Middle frontal gyrus (tissue), 1 donor: ENCODE measurements around the gene SMIM33.
"Not testable (repeated sequence)": the region's sequence is repeated elsewhere in the genome, so short reads cannot be mapped to it uniquely, and the experiment has no call there.

ENCODE experiments used
- DNase-seq: peaks from one replicate; pipeline ENCODE4 v3.0.0-alpha.2; 2015; ENCODE audit warnings: low spot score; ENCODE audit errors: extremely low spot score

SMIM33 gene

GRCh38 chr5:139456776-139457175 lies 14.0 kb upstream of the SMIM33 start:
- no peak for DNase-seq

DNA sequence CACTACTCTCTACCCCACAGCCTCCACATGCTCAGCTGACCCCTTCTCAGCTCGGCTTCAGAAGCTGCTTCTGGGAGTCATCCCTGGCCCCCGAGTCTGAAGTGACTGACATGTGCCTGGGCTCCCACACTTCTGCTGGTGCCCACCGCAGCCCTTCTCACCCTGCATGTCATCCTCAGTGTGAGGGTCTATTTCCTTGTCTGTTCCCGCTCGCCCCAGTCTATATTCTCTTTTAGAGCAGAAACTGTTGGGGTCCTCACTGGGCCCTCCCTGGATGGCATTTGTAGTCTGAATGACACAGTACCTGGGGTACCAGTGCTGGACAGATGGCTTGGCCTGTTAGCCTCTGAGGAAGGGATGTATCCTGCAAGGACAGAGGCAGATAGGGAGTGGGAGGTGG lies 13.6 kb upstream of the SMIM33 start:
- DNase-seq: no peak

DNA sequence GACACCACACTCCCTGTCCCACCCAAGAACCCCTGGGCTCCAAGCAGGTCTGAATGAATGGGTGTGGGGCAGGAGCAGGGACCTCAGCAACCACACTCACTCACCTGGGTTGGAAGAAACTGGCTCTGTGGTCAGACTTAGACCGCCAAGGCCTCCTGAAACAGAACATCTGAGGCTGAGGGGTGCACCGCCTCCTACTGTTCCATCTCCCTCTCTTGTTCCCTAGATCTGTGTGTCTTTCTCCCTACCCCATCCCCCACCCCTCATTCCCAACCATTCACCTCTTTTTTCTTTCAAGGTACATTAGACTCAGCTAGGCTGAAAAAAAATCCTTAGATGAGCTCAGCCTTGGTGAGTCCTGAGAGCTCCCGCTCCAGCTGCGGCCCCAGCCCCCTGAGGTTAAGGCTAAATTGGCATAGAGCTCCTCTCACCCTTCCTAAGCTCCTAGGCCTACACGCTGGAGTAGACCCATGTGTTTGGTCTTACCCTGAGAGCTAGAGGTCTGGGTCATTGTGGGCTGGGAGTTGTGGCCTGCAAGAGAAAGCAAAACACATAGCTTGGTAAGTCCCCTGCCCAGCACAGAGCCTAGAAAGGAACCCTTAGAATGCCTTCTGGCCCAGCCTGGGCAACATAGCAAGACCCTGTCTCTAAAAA lies 13.0 kb upstream of the SMIM33 start:
- no peak for DNase-seq

DNA sequence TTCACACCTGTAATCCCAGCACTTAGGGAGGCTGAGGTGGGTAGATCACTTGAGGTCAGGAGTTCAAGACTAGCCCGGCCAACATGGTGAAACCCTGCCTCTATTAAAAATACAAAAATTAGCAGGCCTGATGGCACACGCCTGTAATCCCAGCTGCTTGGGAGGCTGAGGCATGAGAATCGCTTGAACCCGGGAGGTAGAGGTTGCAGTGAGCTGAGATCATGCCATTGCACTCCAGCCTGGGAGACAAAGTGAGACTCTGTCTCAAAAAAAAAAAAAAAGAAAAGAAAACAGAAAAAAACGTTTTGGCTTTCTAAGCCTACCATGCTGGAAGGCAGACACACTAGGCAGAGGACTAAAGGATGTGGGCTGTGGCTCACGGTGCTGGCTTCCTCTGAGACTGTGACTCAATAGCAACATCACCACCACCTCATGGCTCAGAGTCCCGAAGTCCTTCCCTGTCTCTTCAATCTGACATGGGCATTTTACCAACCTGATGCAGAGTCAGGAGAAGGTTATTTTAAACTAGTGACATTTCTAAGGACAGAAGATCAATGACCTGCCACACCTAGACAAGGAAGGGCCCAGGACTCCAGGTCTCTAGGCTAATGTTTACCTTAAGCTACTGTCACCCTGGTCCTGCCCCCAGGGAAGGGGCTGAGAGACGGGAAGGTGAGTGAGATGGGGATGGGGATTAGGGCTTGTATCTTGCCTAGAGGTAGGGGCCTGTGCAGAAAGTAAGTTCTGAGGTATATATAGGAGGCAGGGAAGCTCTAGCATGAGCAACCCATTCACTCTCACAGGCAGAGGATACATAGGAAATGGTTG lies 12.0 kb upstream of the SMIM33 start:
- DNase-seq: no peak

DNA sequence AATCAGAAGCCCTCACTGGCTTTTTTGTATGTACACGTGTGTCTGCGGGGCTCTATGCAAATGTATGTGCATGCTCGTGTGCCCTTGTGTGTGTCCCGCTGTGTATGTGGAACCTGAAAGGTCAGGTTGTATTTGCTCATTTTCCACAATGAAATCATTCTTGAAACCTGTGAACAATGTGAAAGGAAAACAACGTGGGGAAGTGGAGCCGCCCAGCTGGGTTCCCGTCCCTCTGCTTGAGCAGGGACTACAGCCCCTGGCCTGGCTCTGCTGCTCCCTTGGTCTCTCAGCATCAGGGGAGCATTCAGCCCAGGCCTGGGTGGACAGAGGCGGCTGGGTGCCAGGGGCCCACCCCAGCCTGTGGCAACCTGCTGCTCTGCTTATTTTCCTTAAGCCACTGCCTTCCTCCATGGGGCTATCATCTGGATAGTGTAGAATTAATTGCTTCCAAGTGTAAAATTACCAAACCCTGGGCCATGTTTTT lies 11.3 kb upstream of the SMIM33 start:
- DNase-seq: no peak

DNA sequence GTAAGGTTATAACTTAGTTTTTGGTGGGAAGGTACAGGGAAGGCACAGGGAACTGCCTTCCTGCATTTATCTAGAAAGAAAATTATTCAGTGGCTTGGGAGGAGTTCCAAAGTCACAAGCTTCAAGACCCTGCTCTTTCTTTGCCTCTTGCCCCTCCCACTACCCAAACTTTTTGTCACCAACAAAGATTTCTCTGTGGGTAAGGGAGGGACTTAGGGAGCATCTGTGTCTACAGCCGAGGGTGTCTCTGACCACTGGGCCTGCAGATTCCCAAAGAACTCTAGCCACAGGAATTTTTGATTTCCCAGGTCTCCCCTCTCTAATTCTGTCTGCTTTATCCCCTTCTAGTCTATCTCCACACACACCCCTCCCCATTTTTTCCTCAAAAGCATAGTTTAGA lies 10.3 kb upstream of the SMIM33 start:
- DNase-seq: no peak

GRCh38 chr5:139461176-139461575 lies 9.6 kb upstream of the SMIM33 start:
- DNase-seq: no peak

GRCh38 chr5:139461698-139462097 lies 9.1 kb upstream of the SMIM33 start:
- DNase-seq: no peak

DNA sequence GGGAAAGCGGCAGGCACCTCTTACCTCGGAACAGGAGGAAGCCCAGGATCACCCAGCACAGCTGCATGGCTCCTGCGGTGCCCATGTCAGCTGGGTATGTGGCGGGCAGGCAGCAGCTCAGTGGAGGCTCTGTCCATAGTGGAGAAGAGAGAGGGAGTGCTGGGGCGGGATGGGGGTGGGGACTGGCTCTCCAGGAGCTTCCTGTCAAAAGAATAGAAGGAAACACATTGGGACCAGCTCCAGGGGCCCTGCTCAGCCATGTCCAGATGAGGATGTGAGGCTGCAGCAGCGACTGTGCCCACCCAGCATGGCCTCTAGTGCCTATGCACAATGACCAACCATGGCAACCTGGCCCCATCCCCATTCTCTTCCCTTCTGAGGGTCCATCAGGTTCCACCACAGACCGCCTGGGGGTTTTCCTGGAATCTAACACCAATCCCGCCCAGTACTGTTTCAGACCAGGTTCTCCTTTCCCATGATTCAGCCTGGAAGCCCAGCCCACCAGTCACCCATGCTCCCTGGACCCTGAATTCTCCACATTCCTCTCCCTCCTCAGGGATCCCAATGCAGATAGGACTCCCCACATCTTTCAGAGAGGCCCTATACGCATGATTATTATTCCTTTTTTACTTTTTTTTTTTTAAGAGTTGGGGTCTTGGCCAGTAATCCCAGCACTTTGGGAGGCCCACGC lies 8.1 kb upstream of the SMIM33 start, which contains the start of gene ECSCR:
Gene ECSCR, minus strand, starts transcription at position 158 of the 691 bp plus-strand sequence. Its CDS starts 73 bp downstream, at position 85.
- DNase-seq: no peak

DNA sequence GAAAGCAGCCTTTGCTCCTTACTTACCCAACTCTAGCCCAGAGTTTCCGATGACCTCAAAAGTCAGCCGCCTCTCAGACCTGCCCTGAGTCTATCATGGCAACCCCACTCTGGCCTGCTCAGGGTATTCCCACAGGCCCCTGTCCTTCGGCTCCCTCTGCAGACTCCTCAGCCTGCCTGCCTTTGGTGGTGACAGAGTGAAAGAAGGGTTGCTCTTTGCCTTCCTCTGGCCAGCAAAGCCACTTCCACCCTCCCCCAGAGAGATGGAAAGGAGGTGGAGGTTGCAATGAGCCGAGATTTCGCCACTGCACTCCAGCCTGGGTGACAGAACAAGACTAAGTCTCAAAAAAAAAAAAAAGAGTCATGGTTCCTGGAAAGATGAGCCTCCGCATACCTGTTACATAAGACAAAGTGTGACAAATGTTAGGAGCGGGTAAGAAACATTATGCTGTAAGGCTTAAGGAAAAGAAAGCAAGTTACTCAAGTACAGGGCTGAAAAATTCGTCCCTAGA lies 2.3 kb upstream of the SMIM33 start:
- DNase-seq: no peak

DNA sequence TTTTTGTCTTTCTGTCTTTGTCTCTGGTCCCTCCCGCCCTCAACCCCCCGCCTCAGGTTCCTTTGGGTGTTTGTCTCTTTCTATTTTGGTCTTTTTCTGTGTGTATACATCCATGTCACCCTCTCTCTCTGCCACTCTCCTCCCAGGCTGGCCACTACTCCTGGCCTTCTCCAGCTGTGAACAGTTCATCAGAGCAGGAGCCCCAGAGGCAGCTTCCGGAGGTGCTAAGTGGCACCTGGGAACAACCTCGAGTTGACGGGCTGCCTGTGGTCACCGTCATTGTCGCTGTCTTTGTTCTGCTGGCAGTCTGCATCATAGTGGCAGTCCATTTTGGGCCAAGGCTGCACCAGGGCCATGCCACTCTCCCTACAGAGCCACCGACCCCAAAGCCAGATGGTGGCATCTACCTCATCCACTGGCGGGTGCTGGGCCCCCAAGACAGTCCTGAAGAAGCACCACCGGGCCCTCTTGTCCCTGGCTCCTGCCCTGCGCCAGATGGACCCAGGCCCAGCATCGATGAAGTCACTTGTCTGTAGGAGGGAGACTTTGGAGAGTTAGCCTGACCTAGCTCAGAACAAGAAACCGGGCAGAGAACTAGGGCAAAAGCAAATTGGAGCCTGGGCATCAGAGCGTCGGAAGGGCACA lies 1.7 kb downstream of the SMIM33 start:
- DNase-seq: no peak

DNA sequence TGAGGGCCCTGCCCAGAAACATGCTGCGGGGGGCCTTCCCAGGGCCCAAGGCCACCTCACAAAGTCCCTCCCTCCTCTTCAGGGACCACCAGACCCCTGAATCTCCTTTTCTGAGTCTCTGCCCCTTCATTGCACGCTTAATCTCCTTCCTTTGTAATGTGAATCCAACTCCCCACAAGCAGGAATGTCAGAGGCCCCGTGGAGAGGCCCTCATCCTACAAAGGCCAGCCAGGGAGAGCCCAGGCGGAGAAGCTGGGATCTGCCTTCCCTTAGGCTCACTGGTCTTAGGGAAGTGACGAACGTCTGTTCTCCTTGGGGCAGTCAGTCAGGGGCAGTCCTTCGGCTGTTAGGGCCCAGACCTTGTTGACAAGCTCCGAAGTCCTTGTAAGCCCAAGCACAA lies 2.3 kb downstream of the SMIM33 start:
- no peak for DNase-seq

- no peak for DNase-seq
Observed at GRCh38 chr5:139473565-139473964, 2.8 kb downstream of the SMIM33 start.

- DNase-seq: no peak
Observed at GRCh38 chr5:139474890-139475791, 4.3 kb downstream of the SMIM33 start.

DNA sequence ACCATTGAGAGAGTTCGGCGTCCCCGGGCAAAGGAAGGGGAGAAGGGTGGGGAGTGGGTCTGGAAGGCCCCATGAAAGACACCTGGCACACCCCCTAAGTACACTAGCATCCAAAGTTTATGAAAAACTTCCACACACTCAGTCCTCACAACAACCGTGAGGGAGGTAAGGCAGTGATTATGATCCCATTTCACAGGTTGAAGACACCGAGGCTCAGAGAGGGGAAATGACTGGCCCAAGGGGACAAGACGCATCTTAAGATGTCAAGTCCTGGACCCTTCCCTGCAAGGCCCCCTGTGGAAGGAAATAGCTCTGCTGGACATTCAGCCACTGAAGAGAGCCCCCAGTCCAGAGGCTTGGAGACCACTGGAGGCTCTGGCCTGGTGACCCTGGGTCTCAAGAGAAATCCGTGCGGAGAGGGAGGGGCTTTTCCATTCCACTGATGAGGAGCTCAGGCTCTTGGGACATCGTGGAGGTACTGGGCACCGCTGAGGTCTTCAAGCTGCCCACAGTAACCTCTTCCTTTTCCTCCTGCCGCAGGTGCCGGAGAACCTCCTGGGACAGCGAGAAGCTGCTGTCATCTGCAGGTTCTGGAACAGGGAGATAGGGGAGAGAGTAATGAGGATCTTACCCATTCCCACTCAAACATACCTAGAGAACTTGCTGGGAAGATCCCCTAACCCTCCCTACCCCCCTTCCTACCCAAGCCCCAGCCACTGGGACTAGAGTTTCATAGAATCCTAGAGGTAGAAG lies 5.2 kb downstream of the SMIM33 start:
- no peak for DNase-seq

DNA sequence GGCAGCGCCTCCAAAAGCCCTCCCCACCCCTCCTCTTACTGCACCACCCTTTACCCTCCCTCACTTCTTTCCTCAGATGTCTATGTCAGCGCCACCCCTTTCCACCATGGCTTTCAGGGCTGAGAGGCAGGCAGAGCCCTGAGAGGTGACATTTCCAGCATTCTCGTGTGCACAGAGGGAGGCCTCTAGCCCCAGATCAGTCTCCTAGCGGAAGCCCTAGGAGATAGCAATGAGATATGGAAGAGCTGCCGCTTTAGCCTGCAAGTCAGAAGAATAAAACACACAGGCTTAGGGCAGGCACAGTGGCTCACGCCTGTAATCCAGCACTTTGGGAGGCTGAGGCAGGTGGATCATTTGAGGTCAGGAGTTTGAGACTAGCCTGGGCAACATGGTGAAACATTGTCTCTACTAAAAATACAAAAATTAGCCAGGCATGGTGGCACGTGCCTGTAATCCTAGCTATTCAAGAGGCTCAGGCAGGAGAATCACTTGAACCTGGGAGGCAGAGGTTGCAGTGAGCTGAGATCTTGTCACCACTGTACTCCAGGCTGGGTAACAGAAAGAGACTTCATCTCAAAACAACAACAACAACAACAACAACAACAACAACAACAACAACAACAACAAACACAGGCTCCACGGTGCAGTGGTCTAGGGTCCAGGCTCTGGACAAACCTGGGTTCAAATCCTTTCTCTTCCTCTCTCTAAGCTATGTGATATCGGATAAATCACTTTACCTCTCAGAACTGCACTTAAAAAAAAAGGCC lies 8.0 kb downstream of the SMIM33 start:
- not testable (repeated sequence) for DNase-seq

DNA sequence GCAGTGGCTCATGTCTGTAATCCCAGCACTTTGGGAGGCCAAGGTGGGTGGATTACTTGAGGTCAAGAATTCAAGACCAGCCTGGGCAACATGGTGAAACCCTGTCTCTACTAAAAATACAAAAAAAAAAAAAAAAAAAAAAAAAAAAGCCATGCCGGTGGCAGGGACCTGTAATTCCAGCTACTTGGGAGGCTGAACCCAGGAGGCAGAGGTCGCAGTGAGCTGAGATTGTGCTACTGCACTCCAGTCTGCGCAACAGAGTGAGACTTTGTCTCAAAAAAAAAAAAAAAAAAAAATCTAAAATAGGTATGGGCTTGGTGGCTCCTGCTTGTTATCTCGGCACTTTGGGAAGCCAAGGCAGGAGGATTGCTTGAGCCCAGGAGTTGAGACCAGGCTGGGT lies 8.9 kb downstream of the SMIM33 start:
- not testable (repeated sequence) for DNase-seq

DNA sequence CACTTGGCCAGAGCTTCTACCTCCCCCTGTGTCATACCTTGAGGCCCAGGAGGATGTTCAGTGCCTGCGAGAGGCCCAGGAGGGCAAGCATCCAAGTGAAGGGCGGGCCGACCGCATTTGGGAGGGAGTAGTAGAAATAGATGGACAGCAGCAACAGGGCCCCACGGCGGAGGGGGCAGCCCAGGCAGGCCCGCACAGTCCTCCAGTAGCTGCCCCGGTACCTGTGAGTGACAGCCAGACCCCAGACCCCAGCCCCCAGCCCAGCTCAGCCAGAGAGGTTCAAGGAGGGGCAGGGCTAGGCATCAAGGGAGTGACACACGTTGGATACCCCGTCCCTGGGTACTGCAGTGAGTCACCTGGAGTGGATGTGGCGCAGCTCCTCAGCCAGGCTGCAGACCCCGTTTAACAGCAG lies 10.3 kb downstream of the SMIM33 start:
- DNase-seq: no peak

DNA sequence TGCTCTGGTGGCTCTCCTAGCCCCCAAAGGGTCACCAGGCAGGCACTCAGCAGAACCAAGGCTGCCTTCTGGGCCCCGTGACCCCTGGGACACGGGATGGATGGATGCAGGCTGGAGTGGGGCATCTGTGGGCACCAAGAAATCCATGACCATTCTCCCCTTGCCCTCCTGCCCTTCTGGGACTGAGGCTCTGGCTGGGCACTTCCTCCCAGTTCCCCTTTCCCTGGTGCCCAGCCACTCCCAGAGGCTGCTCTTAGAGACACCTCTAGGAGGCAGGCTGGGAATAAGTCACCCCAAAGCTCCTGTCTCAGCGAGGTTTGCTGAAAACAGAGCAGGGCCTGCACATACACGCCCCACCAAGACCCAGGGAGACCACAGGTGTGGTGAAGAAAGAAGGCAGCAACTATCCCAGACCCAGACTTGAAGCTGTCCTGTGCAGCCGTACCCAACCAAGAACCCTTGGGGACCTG lies 10.8 kb downstream of the SMIM33 start:
- DNase-seq: no peak
